Hepatic stellate cell (primary cell): ENCODE results near the gene GPN3.
"Not testable (repeated sequence)": the region's sequence is repeated elsewhere in the genome, so short reads cannot be mapped to it uniquely, and the experiment has no call there.

Experiments
- DNase-seq: peaks from one replicate; pipeline ENCODE4 v3.0.0; 2011; ENCODE audit warnings: low spot score

Gene GPN3

GRCh38 chr12:110468214-110469048 is at the start of gene GPN3, which contains the start of gene FAM216A:
GPN3 (minus strand) TSS chr12:110468257; CDS start chr12:110468203, 54 bp downstream.
FAM216A (plus strand) TSS chr12:110468845; CDS start chr12:110468876, 31 bp downstream.
- peak; percentile 96 for DNase-seq

- DNase-seq, result no peak
These were observed 48.9 kb upstream of the GPN3 start for GRCh38 chr12:110516995-110517394.

GRCh38 chr12:110514363-110514762 is 46.3 kb upstream of the GPN3 start:
- no peak for DNase-seq

GRCh38 chr12:110513842-110514241 is 45.8 kb upstream of the GPN3 start:
- no peak for DNase-seq

- DNase-seq, result no peak
These were observed 40.1 kb upstream of the GPN3 start for GRCh38 chr12:110508071-110508586.

- no peak for DNase-seq
These were observed 37.3 kb upstream of the GPN3 start for GRCh38 chr12:110505332-110505731.

GRCh38 chr12:110503432-110503831 is 35.4 kb upstream of the GPN3 start:
- DNase-seq, result no peak

GRCh38 chr12:110501752-110502738 is 34.0 kb upstream of the GPN3 start, which contains the start of the genes RAD9B and VPS29:
RAD9B (plus strand) TSS chr12:110502331; CDS start chr12:110502338, 7 bp downstream.
VPS29 (minus strand) TSS chr12:110502111; CDS start chr12:110502051, 60 bp downstream.
- peak; percentile 95 for DNase-seq

GRCh38 chr12:110501399-110501751 is 33.3 kb upstream of the GPN3 start:
- peak; percentile 56 for DNase-seq

- no peak for DNase-seq
These were observed 31.1 kb upstream of the GPN3 start for GRCh38 chr12:110498984-110499706.

- no peak for DNase-seq
These were observed 7.4 kb upstream of the GPN3 start for GRCh38 chr12:110475426-110475825.

GRCh38 chr12:110467847-110468213 is 227 bp downstream of the GPN3 start:
- no peak for DNase-seq

GRCh38 chr12:110466791-110467190 is 1.3 kb downstream of the GPN3 start:
- DNase-seq, result no peak

GRCh38 chr12:110465765-110466164 is 2.3 kb downstream of the GPN3 start:
- DNase-seq, result not testable (repeated sequence)

GRCh38 chr12:110465024-110465423 is 3.0 kb downstream of the GPN3 start:
- no peak for DNase-seq

GRCh38 chr12:110461189-110461588 is 6.9 kb downstream of the GPN3 start:
- not testable (repeated sequence) for DNase-seq

- DNase-seq, result no peak
These were observed 9.3 kb downstream of the GPN3 start for GRCh38 chr12:110458756-110459155.

- DNase-seq, result no peak
These were observed 14.3 kb downstream of the GPN3 start for GRCh38 chr12:110453569-110454296.

- DNase-seq, result no peak
These were observed 16.8 kb downstream of the GPN3 start for GRCh38 chr12:110451263-110451662.

GRCh38 chr12:110449799-110450497 is 18.1 kb downstream of the GPN3 start, which contains the start of gene ARPC3:
ARPC3 (minus strand) TSS chr12:110450337; CDS start chr12:110450260, 77 bp downstream.
- DNase-seq, result peak; percentile 91
